HG02642 (cell line): ENCODE results near the gene ACSS2.
A peak's percentile ranks its signal among the peaks of the same experiment; 100 is the strongest.

Experiments used
- ATAC-seq: cut with Tn5 transposase; IDR thresholded peaks from one replicate; pipeline ENCODE4 v1.9.1; 2021; ENCODE audit warnings: mild to moderate bottlenecking; ENCODE audit not compliant: unreplicated experiment, poor library complexity

ACSS2 gene

DNA sequence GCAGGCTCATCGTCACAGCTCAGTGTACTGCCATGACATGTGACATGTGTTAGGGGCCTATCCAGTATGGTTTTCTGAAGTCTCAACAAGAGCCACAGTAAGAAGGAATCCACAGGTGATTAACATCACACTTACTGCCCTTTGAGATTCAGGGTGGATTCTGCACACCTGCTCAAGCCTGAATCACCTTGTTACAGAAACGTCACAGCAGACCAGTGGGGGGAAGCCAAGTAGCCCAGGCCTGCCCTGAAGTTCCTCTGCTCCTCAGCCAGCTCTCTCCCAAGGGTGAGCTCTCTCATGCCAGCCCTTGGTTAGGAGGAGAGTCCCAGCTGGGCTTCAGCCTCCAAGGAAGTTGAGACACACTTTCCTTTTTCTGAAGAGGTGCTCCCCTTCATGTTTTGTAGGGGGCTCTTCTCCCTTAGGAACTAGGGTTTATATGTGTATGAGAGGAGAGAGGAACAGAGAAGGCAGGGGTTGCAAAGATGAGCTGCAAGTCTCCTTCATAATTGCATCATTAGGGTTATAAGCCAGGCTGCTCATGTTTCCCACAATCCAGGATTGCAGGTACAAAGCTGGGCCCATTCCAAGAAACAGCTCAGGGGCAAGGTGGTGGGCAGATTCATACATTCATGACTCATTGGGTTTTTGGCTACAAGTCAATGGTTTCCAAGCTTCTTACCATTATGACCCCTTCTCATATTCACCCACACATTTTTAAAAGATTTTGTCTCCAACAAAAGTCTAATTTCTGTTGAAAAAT, 67.6 kb downstream of the ACSS2 start:
- no peak for ATAC-seq

- no peak for ATAC-seq
These were observed 69.1 kb downstream of the ACSS2 start for GRCh38 chr20:34945315-34946077.

- no peak for ATAC-seq
These were observed 70.2 kb downstream of the ACSS2 start for GRCh38 chr20:34946661-34947060.

- no peak for ATAC-seq
These were observed 70.9 kb downstream of the ACSS2 start for GRCh38 chr20:34947336-34947735.

- no peak for ATAC-seq
These were observed 71.6 kb downstream of the ACSS2 start for GRCh38 chr20:34948030-34948429.

- no peak for ATAC-seq
These were observed 72.7 kb downstream of the ACSS2 start for GRCh38 chr20:34949120-34949519.

DNA sequence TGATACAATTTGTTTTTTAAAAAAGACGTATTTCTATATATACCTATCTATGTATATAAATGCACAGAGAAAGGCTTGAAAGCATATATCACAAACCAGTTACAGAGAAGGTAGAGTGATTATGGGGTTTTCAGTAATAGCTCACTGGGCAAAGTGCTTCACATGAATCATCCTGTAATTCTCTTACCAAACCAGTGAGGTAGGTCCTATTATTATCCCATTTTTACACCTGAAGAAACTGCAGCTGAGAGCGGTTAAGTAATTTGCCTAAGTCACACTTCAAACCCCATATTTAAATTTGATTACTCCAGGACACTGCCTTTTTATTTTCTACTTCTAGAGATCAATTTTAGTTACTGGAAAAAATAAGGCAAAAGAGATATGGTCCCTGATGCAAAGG, 74.8 kb downstream of the ACSS2 start:
- no peak for ATAC-seq

- no peak for ATAC-seq
These were observed 75.2 kb downstream of the ACSS2 start for GRCh38 chr20:34951652-34952051.

DNA sequence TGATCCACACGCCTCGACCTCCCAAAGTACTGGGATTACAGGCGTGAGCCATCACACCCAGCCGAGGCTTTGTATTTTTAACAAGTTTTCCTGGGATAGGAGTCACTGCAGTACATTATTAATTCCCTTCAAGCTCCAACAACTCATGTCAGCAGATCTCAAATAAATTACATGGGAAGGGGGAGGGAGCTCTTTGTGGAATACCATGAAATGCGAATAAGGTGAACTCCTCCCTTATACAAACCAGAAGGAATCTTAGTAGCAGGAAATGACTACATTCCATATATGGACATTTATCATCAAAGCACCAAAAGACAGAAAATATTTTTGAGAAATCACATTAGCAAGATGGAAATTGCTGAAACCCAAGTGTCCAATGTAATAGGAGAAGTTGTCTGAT, 76.3 kb downstream of the ACSS2 start:
- ATAC-seq = no peak

DNA sequence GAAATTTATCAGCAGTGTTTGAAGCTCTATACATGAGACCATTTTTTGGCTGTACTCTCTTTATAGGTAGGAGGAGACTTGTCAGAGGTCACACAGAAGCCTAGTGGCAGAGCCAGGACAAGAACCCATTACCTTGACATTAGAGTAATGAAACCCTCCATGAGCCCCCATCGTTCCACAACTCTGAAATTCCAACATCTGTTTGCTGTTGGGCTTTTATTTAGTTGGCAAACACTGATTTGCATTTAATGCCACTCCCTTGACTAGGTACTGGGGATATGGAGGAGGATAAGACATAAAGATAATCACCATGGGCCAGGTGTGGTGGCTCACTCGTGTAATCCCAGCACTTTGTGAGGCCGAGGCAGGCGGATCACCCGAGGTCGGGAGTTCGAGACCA, 77.5 kb downstream of the ACSS2 start:
- ATAC-seq = no peak

DNA sequence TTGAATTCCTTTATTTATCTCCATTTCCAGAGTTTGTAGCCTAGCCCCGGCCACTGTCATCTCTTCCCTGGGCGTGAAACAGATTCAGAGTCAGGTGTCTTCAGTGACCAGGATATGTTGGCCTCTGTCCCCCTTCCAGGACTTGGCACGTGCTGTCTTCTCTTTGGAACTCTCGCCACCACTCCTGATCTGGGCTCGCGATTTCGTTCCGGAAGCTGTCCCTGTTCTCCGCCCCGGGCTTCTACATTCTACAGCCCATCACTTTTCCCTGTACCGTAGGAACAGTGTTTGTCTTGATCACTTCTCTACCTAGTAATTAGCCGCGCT, 78.5 kb downstream of the ACSS2 start:
- no peak for ATAC-seq

GRCh38 chr20:34955231-34956040, 79.0 kb downstream of the ACSS2 start, which contains the start of the genes GSS and MYH7B:
Gene GSS, minus strand, starts transcription at chr20:34955806. Its CDS starts 3,954 bp downstream, at chr20:34951852.
Gene MYH7B, plus strand, starts transcription at chr20:34955868. Its CDS starts 22,138 bp downstream, at chr20:34978006.
- peak; percentile 85 for ATAC-seq

- no peak for ATAC-seq
These were observed 79.6 kb downstream of the ACSS2 start for GRCh38 chr20:34956041-34956458.

DNA sequence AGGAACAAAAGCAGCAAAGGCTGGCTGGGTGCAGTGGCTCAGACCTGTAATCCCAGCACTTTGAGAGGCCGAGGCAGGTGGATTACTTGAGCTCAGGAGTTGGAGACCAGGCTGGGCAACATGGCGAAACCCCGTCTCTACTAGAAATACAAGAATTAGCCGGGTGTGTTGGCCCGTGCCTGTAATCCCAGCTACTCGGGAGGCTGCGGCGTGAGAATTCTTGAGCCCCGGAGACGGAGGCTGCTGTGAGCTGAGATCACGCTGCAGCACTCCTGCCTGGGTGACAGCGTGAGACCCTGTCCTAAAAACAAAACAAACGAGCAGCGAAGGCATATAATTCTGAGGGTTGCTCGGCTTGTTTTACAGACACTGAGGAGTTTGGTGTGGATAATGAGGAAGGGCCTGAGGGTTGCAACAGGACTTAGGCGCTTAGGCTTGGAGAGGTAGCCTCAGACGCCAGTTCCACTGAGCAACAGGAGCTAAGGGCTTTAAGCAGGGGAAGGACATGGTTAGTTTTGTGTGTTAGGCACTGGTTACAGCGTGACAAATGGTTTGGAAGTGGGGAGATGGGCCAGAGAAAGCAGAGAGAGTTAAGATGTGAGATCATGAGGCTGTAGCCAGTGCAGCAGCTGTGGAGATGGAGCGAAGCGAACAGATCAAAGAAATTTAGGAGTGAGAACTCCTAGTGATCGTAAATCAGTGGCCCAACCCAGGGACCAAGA, 80.5 kb downstream of the ACSS2 start:
- ATAC-seq = no peak

DNA sequence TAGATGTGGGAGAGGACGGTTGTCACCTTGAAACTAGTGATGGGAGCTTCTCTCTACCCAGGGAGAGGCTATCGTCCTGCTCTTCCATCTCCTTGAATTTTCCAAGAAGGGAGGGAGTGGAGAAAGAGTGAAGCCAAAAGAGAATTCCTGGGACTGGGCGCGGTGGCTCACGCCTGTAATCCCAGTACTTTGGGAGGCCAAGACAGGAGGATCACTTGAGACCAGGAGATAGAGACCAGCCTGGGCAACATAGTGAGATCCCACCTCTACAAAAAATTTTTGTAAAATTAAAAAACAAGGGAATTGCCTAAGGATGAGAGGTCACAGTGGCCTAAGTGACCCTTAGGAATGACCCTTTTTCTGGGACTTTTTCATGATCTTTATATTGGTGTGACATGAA, 88.1 kb downstream of the ACSS2 start:
- no peak for ATAC-seq

GRCh38 chr20:34965051-34965450, 88.6 kb downstream of the ACSS2 start:
- no peak for ATAC-seq

GRCh38 chr20:34967421-34967820, 91.0 kb downstream of the ACSS2 start:
- no peak for ATAC-seq

DNA sequence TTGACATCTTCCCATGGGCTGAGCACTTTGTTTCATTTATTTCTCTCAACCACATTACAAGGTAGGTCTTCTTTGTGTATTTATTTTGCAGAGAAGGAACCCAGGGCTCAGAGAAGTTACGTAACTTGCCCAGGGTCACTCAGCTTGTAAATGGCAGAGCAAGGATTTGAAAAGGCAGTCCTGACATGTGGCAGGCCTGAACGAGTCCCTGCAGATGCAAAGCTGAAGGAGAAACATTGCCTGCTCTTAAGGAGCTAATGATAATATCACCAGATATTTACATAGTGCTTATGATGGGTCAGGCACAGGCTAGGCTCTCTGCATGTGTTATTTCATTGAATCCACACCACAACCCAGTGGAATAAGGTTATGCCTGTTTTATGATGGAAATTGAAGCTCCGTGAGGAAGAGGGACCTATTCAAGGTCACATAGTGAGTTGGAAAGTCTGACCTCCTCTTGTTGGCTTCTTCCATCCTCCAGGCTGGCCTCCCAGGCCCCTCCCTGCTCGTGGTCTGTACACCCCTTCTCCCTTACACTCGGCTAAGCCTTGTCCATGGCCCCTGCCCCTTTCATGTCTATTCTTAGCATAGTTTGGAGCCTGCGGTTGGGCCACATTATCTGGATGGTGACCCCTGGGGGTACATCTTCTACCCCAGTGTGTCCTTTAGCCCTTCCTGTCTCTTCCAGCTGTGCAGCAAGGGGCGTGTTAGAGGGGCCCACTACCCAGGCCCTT, 91.8 kb downstream of the ACSS2 start:
- ATAC-seq = no peak

DNA sequence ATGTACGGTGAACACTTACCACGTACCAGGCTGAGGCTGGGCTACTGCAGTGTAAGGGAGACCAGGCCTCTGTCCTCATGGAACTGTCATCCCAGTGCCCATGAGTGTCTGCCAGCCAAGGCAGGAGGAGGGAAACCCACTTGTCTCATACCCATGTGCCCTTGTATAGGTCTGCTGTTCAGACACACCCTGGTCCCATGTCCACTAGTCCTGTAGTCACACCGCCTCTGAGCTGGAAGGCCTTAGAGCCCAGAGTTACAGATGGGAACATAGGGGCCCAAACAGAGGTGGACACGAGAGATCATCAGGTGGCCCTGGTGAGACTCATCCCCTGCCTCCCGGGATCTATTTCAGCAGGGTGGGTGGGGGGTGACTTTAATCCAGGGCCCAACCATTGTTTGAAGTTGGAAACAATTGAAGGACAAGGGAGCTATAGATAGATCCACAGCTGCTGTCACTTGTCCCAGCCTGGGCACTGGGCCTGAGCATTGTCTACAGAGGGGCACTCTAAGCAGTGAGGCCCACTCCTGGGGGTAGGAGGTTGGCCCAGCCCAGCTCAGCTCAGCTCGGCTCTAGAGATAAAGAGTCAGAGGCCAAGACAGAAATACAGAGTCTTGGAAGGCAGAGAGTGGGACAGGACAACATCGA, 93.9 kb downstream of the ACSS2 start:
- no peak for ATAC-seq
